Smooth muscle cell of the brain vasculature (primary cell): ENCODE data around the gene KPNA6.
"Not testable (repeated sequence)": the region's sequence is repeated elsewhere in the genome, so short reads cannot be mapped to it uniquely, and the experiment has no call there.

Experiments used
- DNase-seq: peaks from one replicate; pipeline ENCODE4 v3.0.0-alpha.2; 2012; ENCODE audit warnings: low read depth, low spot score

KPNA6 gene

GRCh38 chr1:32107742-32108661 is at the start of gene KPNA6:
Gene KPNA6 (plus strand): TSS chr1:32108056. CDS start chr1:32108131, 75 bp downstream.
- DNase-seq = peak; percentile 87

DNA sequence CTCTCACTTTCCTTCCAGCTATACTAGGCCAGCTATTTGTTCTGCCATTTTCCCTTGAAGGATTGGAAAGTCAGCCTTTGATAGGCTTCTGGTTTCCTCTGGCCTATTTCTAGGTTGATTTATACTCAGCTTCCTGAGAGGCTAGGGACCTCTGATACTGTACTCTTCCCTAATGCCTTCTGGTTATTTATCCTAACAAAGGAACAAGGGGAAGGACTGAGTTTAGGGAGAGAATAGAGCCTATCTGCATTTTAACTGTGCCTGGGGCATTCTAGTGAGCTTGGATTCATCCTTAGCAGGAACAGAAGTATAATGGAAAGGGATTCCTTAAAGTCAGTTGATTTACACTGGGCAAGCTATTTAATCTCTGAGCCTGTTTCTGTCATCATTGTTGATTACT is 46.9 kb upstream of the KPNA6 start:
- no peak for DNase-seq

DNA sequence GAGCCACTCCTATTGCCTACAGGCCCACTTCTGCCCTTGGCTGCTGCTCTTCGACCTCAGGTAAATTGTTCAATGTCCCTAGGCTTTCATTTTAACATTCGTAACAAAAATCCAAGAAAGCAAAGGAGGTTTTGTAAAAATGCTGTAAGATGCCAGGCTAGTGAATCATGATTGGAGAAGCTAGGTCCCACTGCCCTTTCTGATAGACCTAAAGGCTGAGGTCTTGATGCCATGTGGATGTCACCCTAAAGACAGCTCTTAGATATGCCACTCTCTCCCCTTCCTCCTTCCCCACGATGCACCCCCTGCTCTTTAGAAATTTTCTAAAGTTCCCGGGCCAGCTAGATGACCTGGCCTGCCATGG is 45.0 kb upstream of the KPNA6 start:
- DNase-seq = no peak

DNA sequence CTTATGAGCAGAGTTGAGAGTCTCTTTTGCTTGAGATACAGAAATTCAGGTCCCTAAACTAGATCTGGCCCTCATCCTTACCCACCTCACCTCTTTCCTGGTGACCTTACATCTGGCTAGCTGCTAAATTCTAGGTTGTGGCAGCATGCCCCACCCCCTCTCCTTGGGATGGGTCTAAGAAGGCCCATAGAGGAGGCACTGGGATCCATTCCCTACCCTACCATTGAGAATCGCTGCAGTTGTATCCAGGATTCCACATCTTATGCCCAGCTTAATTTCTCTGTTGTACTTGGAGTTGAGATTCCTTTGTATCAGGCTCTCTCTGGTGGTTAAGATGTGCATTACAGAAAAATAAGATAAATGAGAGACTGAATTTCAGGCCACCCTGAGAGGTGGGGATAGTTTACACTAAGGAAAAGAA is 44.6 kb upstream of the KPNA6 start:
- DNase-seq = no peak

DNA sequence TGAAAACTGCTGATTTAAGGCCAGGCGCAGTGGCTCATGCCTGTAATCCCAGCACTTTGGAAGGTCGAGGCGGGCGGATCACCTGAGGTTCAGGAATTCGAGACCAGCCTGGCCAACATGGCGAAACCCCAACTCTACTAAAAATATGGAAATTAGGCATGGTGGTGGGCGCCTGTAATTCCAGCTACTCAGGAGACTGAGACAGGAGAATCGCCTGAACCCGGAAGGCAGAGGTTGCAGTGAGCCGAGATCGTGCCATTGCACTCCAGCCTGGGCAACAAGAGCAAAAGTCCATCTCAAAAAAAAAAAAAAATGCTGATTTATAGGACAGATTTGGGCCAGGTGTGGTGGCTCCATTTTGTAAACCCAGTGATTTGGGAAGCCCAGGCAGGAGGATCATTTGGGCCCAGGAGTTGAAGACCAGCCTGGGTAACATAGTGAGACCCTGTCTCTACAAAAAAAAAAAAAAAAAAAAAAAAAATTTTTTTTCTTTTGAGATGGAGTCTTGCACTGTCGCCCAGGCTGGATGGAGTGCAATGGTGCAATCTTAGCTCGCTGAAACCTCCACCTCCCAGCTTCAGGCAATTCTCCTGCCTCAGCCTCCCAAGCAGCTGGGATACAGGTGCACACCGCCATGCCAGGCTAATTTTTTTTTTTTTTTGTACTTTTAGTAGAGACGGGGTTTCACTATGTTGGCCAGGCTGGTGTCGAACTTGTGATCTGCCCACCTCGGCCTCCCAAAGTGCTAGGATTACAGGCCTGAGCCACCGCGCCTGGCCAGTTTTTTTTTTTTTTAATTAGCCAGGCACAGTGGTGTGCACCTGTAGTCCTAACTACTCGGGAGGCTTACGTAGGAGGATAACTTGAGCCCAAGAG is 42.0 kb upstream of the KPNA6 start:
- not testable (repeated sequence) for DNase-seq

GRCh38 chr1:32066489-32066873 is 41.4 kb upstream of the KPNA6 start:
- DNase-seq = peak; percentile 50

DNA sequence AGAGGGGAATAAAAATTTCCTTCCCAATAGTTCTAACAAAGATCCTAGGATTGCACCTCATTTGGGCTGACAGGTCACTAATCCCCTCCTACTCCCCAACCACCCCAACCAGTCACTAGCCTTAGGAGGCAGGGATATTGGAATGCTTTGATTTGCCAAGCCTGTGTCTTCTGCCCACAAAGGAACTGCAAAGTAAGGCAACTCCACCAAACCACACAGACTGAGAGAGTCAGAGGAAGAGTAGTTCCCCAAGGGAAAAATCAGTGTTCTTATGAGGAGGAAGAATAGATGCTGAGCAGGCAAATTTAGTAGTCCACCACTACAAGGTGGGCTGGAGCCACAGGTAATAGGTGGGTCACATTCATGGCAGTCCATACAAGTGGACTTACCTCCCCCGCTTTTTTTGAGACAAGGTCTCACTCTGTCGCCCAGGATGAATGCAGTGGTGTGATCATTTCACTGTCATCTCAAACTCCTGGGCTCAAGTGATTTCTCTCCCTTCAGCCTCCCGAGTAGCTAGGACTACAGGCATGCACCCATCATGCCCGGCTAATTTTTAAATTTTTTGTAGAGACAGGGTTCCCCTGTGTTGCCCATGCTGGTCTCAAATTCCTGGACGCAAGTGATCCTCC is 38.8 kb upstream of the KPNA6 start:
- DNase-seq = no peak

DNA sequence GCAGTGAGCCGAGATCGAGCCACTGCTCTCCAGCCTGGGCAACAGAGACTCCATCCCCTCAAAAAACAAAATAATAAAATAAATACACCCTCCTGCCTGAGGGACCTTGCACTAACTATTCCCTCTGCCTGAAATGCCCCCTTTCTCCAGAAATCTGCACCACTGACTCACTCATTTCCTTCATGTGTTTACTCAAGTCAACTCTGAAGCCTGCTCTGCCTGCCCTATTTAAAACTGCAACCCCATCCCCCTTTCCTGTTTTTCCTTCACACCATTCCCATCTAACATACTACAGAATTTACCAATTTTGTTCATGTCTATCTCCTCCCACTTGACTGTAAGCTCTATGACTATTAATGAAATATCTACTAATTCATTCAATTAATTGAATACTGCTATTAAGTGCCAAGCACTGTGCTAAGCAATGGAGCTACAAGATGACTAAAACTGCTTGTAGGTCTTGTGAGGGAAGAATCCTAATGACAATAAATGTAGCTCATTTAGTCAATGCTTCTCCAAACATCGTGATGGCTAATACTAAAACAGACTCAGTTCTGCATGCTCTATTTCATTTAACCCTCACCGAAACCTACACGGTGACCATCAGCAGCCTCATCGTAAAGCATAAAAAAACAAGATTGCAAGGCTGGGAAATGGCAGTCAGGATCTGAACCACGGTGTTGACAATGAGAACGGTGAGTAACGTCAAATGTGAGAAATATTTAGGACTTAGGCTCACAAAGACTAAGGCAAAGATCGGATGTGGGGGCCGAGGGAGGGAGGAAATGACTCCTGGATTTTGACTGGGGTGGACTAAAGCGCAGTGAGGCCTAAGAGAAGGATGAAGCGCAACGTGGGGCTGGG is 35.9 kb upstream of the KPNA6 start:
- DNase-seq = no peak

GRCh38 chr1:32072622-32073298 is 35.1 kb upstream of the KPNA6 start, which contains the start of gene TMEM39B:
Gene TMEM39B (plus strand): TSS chr1:32072939. CDS start chr1:32073048, 109 bp downstream.
- DNase-seq = peak; percentile 95

GRCh38 chr1:32073299-32074229 is 34.3 kb upstream of the KPNA6 start:
- no peak for DNase-seq

GRCh38 chr1:32074841-32075240 is 33.0 kb upstream of the KPNA6 start:
- no peak for DNase-seq

- no peak for DNase-seq
Observed at GRCh38 chr1:32077451-32077850, 30.4 kb upstream of the KPNA6 start.

- no peak for DNase-seq
Observed at GRCh38 chr1:32082022-32082421, 25.8 kb upstream of the KPNA6 start.

DNA sequence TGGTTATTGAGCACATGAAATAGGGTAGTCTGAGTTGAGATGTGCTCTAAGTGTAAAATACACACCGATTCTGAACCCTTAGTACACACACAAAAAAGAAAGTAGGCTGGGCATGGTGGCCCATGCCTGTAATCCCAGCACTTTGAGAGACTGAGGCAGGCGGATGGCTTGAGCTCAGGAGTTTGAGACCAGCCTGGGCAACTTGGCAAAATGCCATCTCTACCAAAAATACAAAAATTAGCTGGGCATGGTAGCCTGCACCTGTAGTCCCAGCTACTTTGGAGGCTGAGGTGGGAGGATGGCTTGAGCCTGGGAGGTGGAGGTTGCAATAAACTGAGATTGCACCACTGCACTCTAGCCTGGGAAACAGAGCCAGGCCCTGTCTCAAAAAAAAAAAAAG is 21.5 kb upstream of the KPNA6 start:
- not testable (repeated sequence) for DNase-seq

DNA sequence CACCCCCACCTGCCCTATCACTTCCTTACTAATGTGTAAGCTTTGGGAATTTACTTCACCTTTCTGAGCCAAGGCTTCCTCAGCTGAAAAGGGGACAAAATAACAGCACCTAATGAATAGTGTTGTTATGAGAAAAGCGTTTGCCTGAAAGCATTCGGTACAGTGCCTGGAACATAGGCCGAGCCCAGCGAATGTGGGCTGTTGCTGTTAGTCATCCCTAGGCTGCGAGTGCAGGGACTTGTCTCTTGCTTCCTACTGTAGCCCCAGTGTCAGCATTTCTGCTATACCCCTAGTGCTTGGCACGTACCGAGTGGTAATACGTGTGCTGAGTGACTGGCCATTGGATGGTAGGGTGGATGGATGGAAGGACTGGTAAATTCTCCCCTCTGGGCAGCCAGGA is 16.7 kb upstream of the KPNA6 start:
- no peak for DNase-seq

GRCh38 chr1:32091591-32091990 is 16.3 kb upstream of the KPNA6 start:
- no peak for DNase-seq

- DNase-seq = no peak
Observed at GRCh38 chr1:32094746-32095521, 12.9 kb upstream of the KPNA6 start.

DNA sequence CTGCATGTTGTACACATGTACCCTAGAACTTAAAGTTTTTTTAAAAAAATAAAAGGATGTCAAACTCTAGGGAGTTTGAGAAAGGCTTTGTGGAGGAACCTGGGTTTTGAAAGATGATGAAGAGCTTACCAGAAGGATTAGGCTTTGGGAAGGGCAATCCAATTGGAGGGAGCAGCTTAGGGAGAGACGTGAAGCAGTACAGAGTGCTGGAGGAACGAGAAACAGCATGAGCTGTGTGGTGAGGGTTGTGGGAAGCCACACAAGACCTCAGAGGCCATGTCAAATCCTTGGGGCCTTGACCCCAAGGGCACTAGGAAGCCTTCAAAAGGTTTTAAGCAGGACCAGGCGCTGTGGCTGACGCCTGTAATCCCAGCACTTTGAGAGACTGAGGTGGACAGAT is 8.4 kb upstream of the KPNA6 start:
- DNase-seq = no peak

DNA sequence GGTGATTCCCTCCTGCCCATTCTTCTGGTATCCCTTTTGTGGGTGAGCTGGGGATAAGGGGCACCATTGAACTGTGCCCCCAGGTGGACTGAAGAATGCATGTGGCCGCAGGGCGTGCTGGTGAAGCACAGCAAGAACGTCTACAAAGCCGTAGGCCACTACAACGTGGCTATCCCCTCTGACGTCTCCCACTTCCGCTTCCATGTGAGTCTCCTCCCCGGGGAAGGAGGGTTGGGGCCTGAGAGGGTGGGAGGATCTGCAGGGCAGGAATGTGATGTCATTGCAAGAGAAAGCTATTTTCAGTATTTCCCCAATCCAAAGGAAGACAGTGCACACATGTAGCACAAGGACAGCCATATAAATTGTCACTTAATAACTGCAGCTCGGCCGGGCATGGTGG is 7.5 kb upstream of the KPNA6 start:
- DNase-seq = no peak
